HepG2 (cell line): ENCODE results near the gene ZNF142. TPM values are rescaled to one million over a fixed set of nuclear protein-coding genes. Genes with fewer than 3 reads are reported as not detected.

Source experiments
- ATAC-seq: fragments of 200-7000 bp; cut with Tn5 transposase; 3 replicates; pipeline ENCODE4 v1.9.1; 2020; ENCODE audit warnings: mild to moderate bottlenecking, moderate library complexity
- BruUV-seq: library from RNA; stranded (reverse); fragments of 400-500 nt; replicated peaks from 2 replicates; lab custom pipeline; 2021; lab: Mats Ljungman, UMichigan
- CTCF ChIA-PET: fragments of 300-600 bp; formaldehyde crosslinking; extraction: SDS; loops from one replicate; lab custom pipeline; 2021; ENCODE audit warnings: low total read pairs, inconsistent platforms, low intra/inter-chr PET ratio; lab: Yijun Ruan, JAX
- POLR2A ChIA-PET: fragments of 350-600 bp; sonication (Branson Sonifier 250); formaldehyde crosslinking; loops from one replicate; lab custom pipeline; 2020; ENCODE audit warnings: antibody characterized with exemption, inconsistent platforms; lab: Yijun Ruan, JAX
- DNase-seq: peaks from one replicate; pipeline ENCODE4 v3.0.0-alpha.2; 2015; ENCODE audit warnings: low spot score
- FAIRE-seq: peaks from 3 replicates; lab custom pipeline; 2011; peaks lifted over from hg19 to GRCh38; lab: Jason Lieb, UNC
- H2AFZ ChIP-seq: one replicate; pipeline ENCODE4 v1.6.1; 2011; ENCODE audit warnings: low read length, inconsistent platforms
- H3K27ac ChIP-seq: fragments of 300-600 bp; 3 replicates; pipeline ENCODE4 v1.8.0; 2011; ENCODE audit warnings: mixed run types, mild to moderate bottlenecking, mixed read lengths, low read length, inconsistent platforms; ENCODE audit not compliant: insufficient read depth; ENCODE audit errors: extremely low read length
- H3K27me3 ChIP-seq, 2 experiments: fragments of 200-600 bp in 1 of 2; 2 replicates in 1 of 2; 3 replicates in 1 of 2; pipeline versions ENCODE4 v1.6.0 to v1.8.0; 2011; ENCODE audit warnings: low read length in 2 of 2, mild to moderate bottlenecking in 2 of 2, moderate library complexity in 2 of 2, inconsistent platforms in 1 of 2; ENCODE audit not compliant: insufficient read depth in 2 of 2, control insufficient read depth in 1 of 2
- H3K36me3 ChIP-seq, 2 experiments: fragments of 200-600 bp in 1 of 2; replicated peaks in 1 of 2; 2 replicates in 1 of 2; 3 replicates in 1 of 2; pipeline versions ENCODE4 v1.5.1 to v1.8.0; 2011; ENCODE audit warnings: low read length in 2 of 2, inconsistent platforms in 1 of 2; ENCODE audit not compliant: insufficient read depth in 2 of 2, control insufficient read depth in 1 of 2
- H3K4me1 ChIP-seq: 2 replicates; pipeline ENCODE4 v1.5.1; 2012; ENCODE audit warnings: low read length, inconsistent platforms; ENCODE audit not compliant: insufficient read depth
- H3K4me2 ChIP-seq: 2 replicates; pipeline ENCODE4 v1.6.0; 2011; ENCODE audit warnings: low read depth, low read length, inconsistent platforms
- H3K4me3 ChIP-seq, 3 experiments: fragments of 200-600 bp in 1 of 3; sonication (generic), shearing (Covaris generic) in 1 of 3; replicated peaks in 1 of 3; 2 replicates each; pipeline ENCODE4 v1.5.1; 2011 to 2016; ENCODE audit warnings: low read length in 3 of 3, inconsistent platforms in 2 of 3, low read depth in 2 of 3, mild to moderate bottlenecking in 2 of 3, control low read depth in 1 of 3, mixed read lengths in 1 of 3; ENCODE audit not compliant: insufficient read depth in 1 of 3
- H3K79me2 ChIP-seq: one replicate; pipeline ENCODE4 v1.6.1; 2011; ENCODE audit warnings: low read length, inconsistent platforms; ENCODE audit not compliant: insufficient read depth
- H3K9ac ChIP-seq: 2 replicates; pipeline ENCODE4 v1.6.0; 2011; ENCODE audit warnings: mild to moderate bottlenecking, low read depth, low read length, inconsistent platforms; ENCODE audit not compliant: insufficient read depth
- H3K9me3 ChIP-seq: 2 replicates; pipeline ENCODE4 v1.5.1; 2012; ENCODE audit warnings: mild to moderate bottlenecking, low read length
- H4K20me1 ChIP-seq: 2 replicates; pipeline ENCODE4 v1.6.0; 2011; ENCODE audit warnings: inconsistent platforms, mild to moderate bottlenecking, low read length, moderate library complexity; ENCODE audit not compliant: insufficient read depth
- ARID4A ChIP-seq: sonication (generic); formaldehyde crosslinking; IDR thresholded peaks from 2 replicates; pipeline ENCODE4 v1.5.0; 2020; ENCODE audit warnings: mild to moderate bottlenecking, missing genetic modification reagents, borderline replicate concordance
- CREB3 ChIP-seq: sonication (generic); formaldehyde crosslinking; IDR thresholded peaks from 2 replicates; pipeline ENCODE4 v1.5.0; 2020; ENCODE audit warnings: missing genetic modification reagents
- HDAC1 ChIP-seq: sonication (generic); formaldehyde crosslinking; IDR thresholded peaks from 2 replicates; pipeline ENCODE4 v1.5.1; 2020; ENCODE audit warnings: mild to moderate bottlenecking, missing genetic modification reagents
- HNF1B ChIP-seq: sonication (generic); formaldehyde crosslinking; IDR thresholded peaks from 2 replicates; pipeline ENCODE4 v1.5.1; 2020; ENCODE audit warnings: mild to moderate bottlenecking, moderate library complexity, missing genetic modification reagents
- HNF4A ChIP-seq: sonication (generic); formaldehyde crosslinking; IDR thresholded peaks from 2 replicates; pipeline ENCODE4 v1.4.0; 2020; ENCODE audit warnings: missing genetic modification reagents
- IRF2 ChIP-seq: IDR thresholded peaks from 2 replicates; pipeline ENCODE4 v1.6.1; 2018; ENCODE audit warnings: missing genetic modification reagents, missing compliant biosample characterization
- JUND ChIP-seq: sonication (generic); formaldehyde crosslinking; IDR thresholded peaks from 2 replicates; pipeline ENCODE4 v1.8.0; 2022; ENCODE audit warnings: mild to moderate bottlenecking, missing genetic modification reagents
- MYC ChIP-seq: sonication (generic); formaldehyde crosslinking; IDR thresholded peaks from 2 replicates; pipeline ENCODE4 v1.9.0; 2021; ENCODE audit warnings: missing genetic modification reagents, borderline replicate concordance
- NRL ChIP-seq: sonication (generic); formaldehyde crosslinking; IDR thresholded peaks from 2 replicates; pipeline ENCODE4 v1.5.0; 2020; ENCODE audit warnings: missing genetic modification reagents, mild to moderate bottlenecking, moderate library complexity, borderline replicate concordance
- RAD21 ChIP-seq: fragments of 450-650 bp; formaldehyde crosslinking; IDR thresholded peaks from 2 replicates; pipeline ENCODE4 v1.5.0; 2020; ENCODE audit warnings: mild to moderate bottlenecking
- RARA ChIP-seq: IDR thresholded peaks from 2 replicates; pipeline ENCODE4 v1.6.1; 2016; ENCODE audit warnings: missing genetic modification reagents, missing compliant biosample characterization
- ZFY ChIP-seq: sonication (generic); formaldehyde crosslinking; IDR thresholded peaks from 2 replicates; pipeline ENCODE4 v1.4.0; 2020; ENCODE audit warnings: missing genetic modification reagents
- ZMYM4 ChIP-seq: sonication (generic); formaldehyde crosslinking; IDR thresholded peaks from 2 replicates; pipeline ENCODE4 v1.8.1; 2023; ENCODE audit warnings: mild to moderate bottlenecking, missing genetic modification reagents
- ZNF101 ChIP-seq: sonication (generic); formaldehyde crosslinking; IDR thresholded peaks from 2 replicates; pipeline ENCODE4 v1.4.0; 2020; ENCODE audit warnings: mild to moderate bottlenecking, low read depth, missing genetic modification reagents, borderline replicate concordance
- ZNF891 ChIP-seq: sonication (generic); formaldehyde crosslinking; IDR thresholded peaks from 2 replicates; pipeline ENCODE4 v1.5.0; 2020; ENCODE audit warnings: mild to moderate bottlenecking, missing genetic modification reagents
- WGBS: methylation state at CpG from one replicate; pipeline ENCODE4 v1.1.6; 2017; ENCODE audit warnings: low lambda C conversion rate; 5-methylcytosine and 5-hydroxymethylcytosine counted together
- in situ Hi-C: cut with HindIII; loops from 2 replicates; pipeline ENCODE4 v1.10.0; 2017; ENCODE audit warnings: low pct_unique_long_range_greater_than_20kb; ENCODE audit not compliant: extremely low pct_ligation_motif_present
- intact Hi-C: fragments of 100-400 bp; cut with micrococcal nuclease; formaldehyde crosslinking; loops from one replicate; pipeline ENCODE4 v1.10.0; 2022; ENCODE audit not compliant: unreplicated experiment
- polyA plus RNA-seq, 8 experiments: library from polyadenylated mRNA; depleted of rRNA in 3 of 8; stranded (reverse) in 7 of 8; unstranded in 1 of 8; fragments of >200 nt; fragmentation: Illumina TruSeq in 4 of 8; extraction: Trizol in 4 of 8; gene quantifications; 2 replicates each; pipeline versions ENCODE4 v1.2.1 to v1.2.3, GENCODE V29; 2011 to 2016; ENCODE audit warnings: low read depth in 4 of 8, missing spikeins in 1 of 8, mixed read lengths in 1 of 8; ENCODE audit not compliant: insufficient read depth in 1 of 8
- total RNA-seq, 5 experiments: library from RNA; depleted of rRNA; stranded (reverse); fragments of >200 nt; fragmentation: Illumina TruSeq; extraction: Trizol; gene quantifications; 2 replicates each; pipeline ENCODE4 v1.2.3, GENCODE V29; 2016; ENCODE audit warnings: low read depth in 1 of 5

ZNF142 gene
- total and polyA plus RNA-seq, 2 of the 13 experiments (the other 11 are each of a cell fraction or from before 2014, with no cell fraction given), result 4.8 to 11.4 TPM

GRCh38 chr2:218618102-218618860, 41.1 kb downstream of the ZNF142 start (continued):
- TF ChIP-seq CREB3 (CRISPR knock-in tag) (no peak), MYC (CRISPR knock-in tag) (0 out of 2 replicates have a peak, but pooled peaks have one; percentile 21)

GRCh38 chr2:218615868-218616315, 43.5 kb downstream of the ZNF142 start:
- intact Hi-C loops, result no loop called here
- ChIA-PET POLR2A (interaction anchor here (0.6 to 1.8 kb wide), 2 partner anchors 17 to 25 kb away, joined by 4 to 5 read pairs; no protein-coding TSS in a partner anchor), CTCF (no interaction called here)
- Histone ChIP-seq H3K4me3 (peak overlapping the region; percentile 5 to 66 (median 6); a peak in 3 of 6 replicates), H3K27me3 (peaks cover 1 to 16% of the 10 kb centered on the region in 2 experiments; a peak in 4 of 5 replicates), H3K4me1 (peaks cover 26% of the 10 kb centered on the region), H3K79me2 (no peaks in the 10 kb centered on the region), H2AFZ (peak overlapping the region; percentile 30), H3K27ac (no peak overlapping the region), H3K4me2 (peak overlapping the region; percentile 77), H3K9ac (no peak overlapping the region), H3K9me3 (no peaks in the 10 kb centered on the region), H3K36me3 (no peaks in the 10 kb centered on the region), H4K20me1 (no peaks in the 10 kb centered on the region)
- in situ Hi-C loops, result no loop called here
- BruUV-seq, result no TSS peak
- FAIRE-seq (no peak), DNase-seq (peak; percentile 56), ATAC-seq (peak; percentile 92)
- WGBS, result 1% methylated on average over 6 of the region's 6 CpGs
- TF ChIP-seq ZNF891 (CRISPR knock-in tag) (peak; percentile 61; the same call in 1 of the 2 replicates), HDAC1 (0 out of 2 replicates have a peak, but pooled peaks have one; percentile 52), ARID4A (CRISPR knock-in tag) (peak; percentile 33; the same call in 1 of the 2 replicates), NRL (peak; percentile 78; the same call in 1 of the 2 replicates), HNF4A (CRISPR knock-in tag) (peak; percentile 74), HNF1B (CRISPR knock-in tag) (0 out of 2 replicates have a peak, but pooled peaks have one; percentile 36), RAD21 (CRISPR knock-in tag) (no peak), RARA (CRISPR knock-in tag) (no peak), IRF2 (no peak), JUND (CRISPR knock-in tag) (no peak), ZNF101 (CRISPR knock-in tag) (no peak), ZFY (CRISPR knock-in tag) (0 out of 2 replicates have a peak, but pooled peaks have one; percentile 27), ZMYM4 (CRISPR knock-in tag) (0 out of 2 replicates have a peak, but pooled peaks have one; percentile 24)
